SK-N-MC (cell line): Measurements from ENCODE around the gene DPY30.

ENCODE experiments used
- EZH2 ChIP-seq: fragments of 200-600 bp; sonication (generic); IDR thresholded peaks from one replicate; pipeline ENCODE4 v1.6.1; 2017; ENCODE audit warnings: antibody characterized with exemption
- POLR2AphosphoS5 ChIP-seq: IDR thresholded peaks from 2 replicates; pipeline ENCODE4 v1.6.1; 2012; ENCODE audit warnings: mild to moderate bottlenecking, low read depth, low read length, borderline replicate concordance

DNA sequence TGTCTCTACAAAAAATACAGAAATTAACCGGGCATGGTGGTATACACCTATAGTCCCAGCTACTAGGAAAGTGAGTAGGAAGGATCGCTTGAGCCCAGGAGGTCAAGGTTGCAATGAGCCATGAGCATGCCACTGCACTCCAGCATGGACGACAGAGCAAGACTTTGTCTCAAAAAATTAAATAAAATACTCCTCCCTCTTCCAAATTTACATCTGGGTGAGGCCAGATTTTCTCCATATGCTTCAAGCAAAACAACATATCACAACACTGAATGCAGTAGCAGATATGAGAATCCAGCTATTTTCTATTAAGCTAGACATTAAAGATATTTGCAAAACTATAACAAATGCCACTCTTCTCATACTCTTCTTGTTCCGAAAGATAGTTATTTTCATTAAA, 49.7 kb downstream of the DPY30 start:
- TF ChIP-seq EZH2 (no peak), POLR2AphosphoS5 (no peak)
